GM18511 (cell line): ENCODE results near the gene CFTR.
"Not testable (repeated sequence)": the region's sequence is repeated elsewhere in the genome, so short reads cannot be mapped to it uniquely, and the experiment has no call there.

Source experiments
- ATAC-seq: cut with Tn5 transposase; IDR thresholded peaks from one replicate; pipeline ENCODE4 v1.9.1; 2021; ENCODE audit warnings: mild to moderate bottlenecking, moderate library complexity; ENCODE audit not compliant: unreplicated experiment

CFTR gene

GRCh38 chr7:117493460-117493859, 13.6 kb downstream of the CFTR start:
- ATAC-seq, result no peak

- ATAC-seq, result no peak
Measured at GRCh38 chr7:117495308-117495707, 15.5 kb downstream of the CFTR start.

- ATAC-seq, result no peak
Measured at GRCh38 chr7:117502331-117502730, 22.5 kb downstream of the CFTR start.

GRCh38 chr7:117505238-117505637, 25.4 kb downstream of the CFTR start:
- ATAC-seq, result no peak

- ATAC-seq, result no peak
Measured at GRCh38 chr7:117508676-117509075, 28.9 kb downstream of the CFTR start.

GRCh38 chr7:117517194-117517593, 37.4 kb downstream of the CFTR start:
- not testable (repeated sequence) for ATAC-seq

- no peak for ATAC-seq
Measured at GRCh38 chr7:117530390-117530789, 50.6 kb downstream of the CFTR start.

- no peak for ATAC-seq
Measured at GRCh38 chr7:117531595-117532244, 51.9 kb downstream of the CFTR start.

- no peak for ATAC-seq
Measured at GRCh38 chr7:117538053-117538452, 58.2 kb downstream of the CFTR start.

GRCh38 chr7:117544061-117544460, 64.2 kb downstream of the CFTR start:
- ATAC-seq, result no peak

GRCh38 chr7:117548035-117548434, 68.2 kb downstream of the CFTR start:
- no peak for ATAC-seq

GRCh38 chr7:117550625-117551024, 70.8 kb downstream of the CFTR start:
- no peak for ATAC-seq

- no peak for ATAC-seq
Measured at GRCh38 chr7:117552660-117553059, 72.8 kb downstream of the CFTR start.

- no peak for ATAC-seq
Measured at GRCh38 chr7:117555260-117555659, 75.4 kb downstream of the CFTR start.

- no peak for ATAC-seq
Measured at GRCh38 chr7:117559391-117559790, 79.6 kb downstream of the CFTR start.

- no peak for ATAC-seq
Measured at GRCh38 chr7:117560030-117560429, 80.2 kb downstream of the CFTR start.

GRCh38 chr7:117562759-117563158, 82.9 kb downstream of the CFTR start:
- no peak for ATAC-seq

- no peak for ATAC-seq
Measured at GRCh38 chr7:117564080-117564479, 84.3 kb downstream of the CFTR start.

- no peak for ATAC-seq
Measured at GRCh38 chr7:117564627-117565026, 84.8 kb downstream of the CFTR start.

GRCh38 chr7:117565226-117565625, 85.4 kb downstream of the CFTR start:
- no peak for ATAC-seq

GRCh38 chr7:117567781-117568180, 88.0 kb downstream of the CFTR start:
- no peak for ATAC-seq

GRCh38 chr7:117572856-117573620, 93.2 kb downstream of the CFTR start:
- ATAC-seq, result no peak

- ATAC-seq, result no peak
Measured at GRCh38 chr7:117581424-117581823, 101.6 kb downstream of the CFTR start.
